ENCODE results near the gene KLK10.

GRCh38 chr19:51064534-51065220 is 45.2 kb upstream of the KLK10 start, which contains the start of gene KLK13:
- TF ChIP-seq CTCF (IDR thresholded peaks at IDR 0.05) (no peak), USF2 (IDR thresholded peaks at IDR 0.05; ENCODE audit: borderline replicate concordance, low read depth, low read length) (no peak), REST (IDR thresholded peaks at IDR 0.05; ENCODE audit: low read depth, low read length) (no peak), RAD21 (IDR thresholded peaks at IDR 0.05; ENCODE audit: low read length) (no peak), YY1 (IDR thresholded peaks at IDR 0.05; ENCODE audit: low read depth) (no peak), ELF1 (IDR thresholded peaks at IDR 0.05) (no peak), EZH2phosphoT487 (IDR thresholded peaks at IDR 0.05; ENCODE audit: borderline replicate concordance, low read depth) (no peak), NRF1 (IDR thresholded peaks at IDR 0.05; ENCODE audit: low read depth, low read length) (no peak), PBX3 (IDR thresholded peaks at IDR 0.05) (no peak), FOXM1 (IDR thresholded peaks at IDR 0.05; ENCODE audit: low read depth) (no peak)
